A673 (cell line): ENCODE data around the gene CLSTN3. TPM values are rescaled to one million over a fixed set of nuclear protein-coding genes. Genes with fewer than 3 reads are reported as not detected.

ENCODE experiments used
- BruUV-seq: library from RNA; stranded (reverse); fragments of 400-500 nt; replicated peaks from 2 replicates; lab custom pipeline; 2021; lab: Mats Ljungman, UMichigan
- CTCF ChIA-PET: fragments of 300-600 bp; sonication (Branson Sonifier 250); formaldehyde crosslinking; loops from one replicate; lab custom pipeline; 2022; ENCODE audit warnings: antibody characterized with exemption; lab: Charles Lee
- POLR2A ChIA-PET: fragments of 300-600 bp; sonication (Branson Sonifier 250); formaldehyde crosslinking; loops from one replicate; lab custom pipeline; 2022; ENCODE audit warnings: antibody characterized with exemption; ENCODE audit not compliant: low non-redundant PET; lab: Charles Lee
- DNase-seq: peaks from one replicate; pipeline ENCODE4 v3.0.0-alpha.2; 2015; ENCODE audit warnings: low spot score
- H3K27ac ChIP-seq: fragments of 200-600 bp; sonication (generic); 2 replicates; pipeline ENCODE4 v1.5.1; 2016; ENCODE audit warnings: mixed run types, low read depth, mild to moderate bottlenecking, mixed read lengths, antibody characterized with exemption, low read length; ENCODE audit not compliant: poor library complexity, severe bottlenecking
- H3K27me3 ChIP-seq: fragments of 200-600 bp; sonication (generic); replicated peaks from 2 replicates; pipeline ENCODE4 v1.6.1; 2017; ENCODE audit warnings: mixed run types, low read depth, mild to moderate bottlenecking, mixed read lengths, antibody characterized with exemption, low read length; ENCODE audit not compliant: insufficient read depth, poor library complexity
- H3K36me3 ChIP-seq: fragments of 200-600 bp; sonication (generic); 2 replicates; pipeline ENCODE4 v1.6.1; 2016; ENCODE audit warnings: mixed run types, mild to moderate bottlenecking, mixed read lengths, antibody characterized with exemption, low read length; ENCODE audit not compliant: insufficient read depth, poor library complexity, severe bottlenecking
- H3K4me1 ChIP-seq: fragments of 200-600 bp; sonication (generic); 2 replicates; pipeline ENCODE4 v1.6.1; 2017; ENCODE audit warnings: mixed run types, mild to moderate bottlenecking, mixed read lengths, antibody characterized with exemption, low read length; ENCODE audit not compliant: insufficient read depth, poor library complexity, severe bottlenecking
- H3K4me3 ChIP-seq: fragments of 200-600 bp; sonication (generic); 2 replicates; pipeline ENCODE4 v1.5.1; 2016; ENCODE audit warnings: low read depth, mixed run types, mild to moderate bottlenecking, mixed read lengths, low read length; ENCODE audit not compliant: poor library complexity, severe bottlenecking
- H3K9me3 ChIP-seq: fragments of 200-600 bp; sonication (generic); 2 replicates; pipeline ENCODE4 v1.6.1; 2016; ENCODE audit warnings: mixed run types, low read depth, mild to moderate bottlenecking, mixed read lengths, antibody characterized with exemption, low read length; ENCODE audit not compliant: poor library complexity, severe bottlenecking
- CTCF ChIP-seq: fragments of 300-800, 200-600 bp; sonication (generic); conservative IDR thresholded peaks from 2 replicates; pipeline ENCODE4 v1.5.1; 2017; ENCODE audit warnings: low read depth, mild to moderate bottlenecking, antibody characterized with exemption, low read length, moderate library complexity, mixed read lengths
- EZH2 ChIP-seq: fragments of 200-600 bp; sonication (generic); IDR thresholded peaks from 2 replicates; pipeline ENCODE4 v1.6.1; 2017; ENCODE audit warnings: borderline replicate concordance, low read depth, mild to moderate bottlenecking, mixed read lengths, antibody characterized with exemption, low read length; ENCODE audit not compliant: poor library complexity, severe bottlenecking
- intact Hi-C: fragments of 100-400 bp; cut with micrococcal nuclease; formaldehyde crosslinking; loops from one replicate; pipeline ENCODE4 v1.10.0; 2022; ENCODE audit not compliant: unreplicated experiment
- total RNA-seq: library from RNA; stranded (reverse); gene quantifications from 2 replicates; pipeline ENCODE4 v1.2.3, GENCODE V29; 2021

Gene CLSTN3
- total RNA-seq, 1 experiment from 2014 or later = 10.7 TPM

GRCh38 chr12:7136676-7137075, 6.5 kb downstream of the CLSTN3 start:
- ChIA-PET POLR2A (no interaction called here), CTCF (no interaction called here)
- Histone ChIP-seq H3K36me3 (no peaks in the 10 kb centered on the region), H3K4me1 (no peaks in the 10 kb centered on the region), H3K9me3 (no peaks in the 10 kb centered on the region), H3K4me3 (no peak overlapping the region), H3K27ac (no peak overlapping the region), H3K27me3 (no peaks in the 10 kb centered on the region)
- DNase-seq = no peak
- TF ChIP-seq CTCF = no peak
- TF ChIP-seq EZH2 = no peak
- no TSS peak for BruUV-seq
- intact Hi-C loops = no loop called here

- DNase-seq = no peak
- H3K4me1 ChIP-seq = no peaks in the 10 kb centered on the region
- H3K9me3 ChIP-seq = no peaks in the 10 kb centered on the region
- intact Hi-C loops = no loop called here
- H3K27ac ChIP-seq = no peak overlapping the region
- no peaks in the 10 kb centered on the region for H3K36me3 ChIP-seq
- H3K4me3 ChIP-seq = no peak overlapping the region
- POLR2A ChIA-PET = no interaction called here
- CTCF ChIA-PET = no interaction called here
- no TSS peak for BruUV-seq
- no peaks in the 10 kb centered on the region for H3K27me3 ChIP-seq
- TF ChIP-seq EZH2 = no peak
- no peak for TF ChIP-seq CTCF
Observed at GRCh38 chr12:7137908-7138307, 7.7 kb downstream of the CLSTN3 start.

- H3K27ac ChIP-seq = no peak overlapping the region
- no peaks in the 10 kb centered on the region for H3K9me3 ChIP-seq
- BruUV-seq = no TSS peak
- intact Hi-C loops = no loop called here
- ChIA-PET POLR2A (no interaction called here), CTCF (no interaction called here)
- TF ChIP-seq CTCF (no peak), EZH2 (no peak)
- no peak overlapping the region for H3K4me3 ChIP-seq
- H3K27me3 ChIP-seq = no peaks in the 10 kb centered on the region
- no peaks in the 10 kb centered on the region for H3K4me1 ChIP-seq
- H3K36me3 ChIP-seq = no peaks in the 10 kb centered on the region
- DNase-seq = no peak
Observed at GRCh38 chr12:7139200-7139599, 9.0 kb downstream of the CLSTN3 start.
